IMR-90 (cell line): ENCODE measurements around the gene RASL11B.

ENCODE experiments used
- MXI1 ChIP-seq: IDR thresholded peaks from 2 replicates; pipeline ENCODE4 v1.6.1; 2012; ENCODE audit warnings: low read depth, mild to moderate bottlenecking, low read length, moderate library complexity, borderline replicate concordance
- POLR2A ChIP-seq: IDR thresholded peaks from 2 replicates; pipeline ENCODE4 v1.6.1; 2012; ENCODE audit warnings: mild to moderate bottlenecking, low read depth, low read length
- RFX5 ChIP-seq: IDR thresholded peaks from 2 replicates; pipeline ENCODE4 v1.8.0; 2012; ENCODE audit warnings: low read depth, mild to moderate bottlenecking, low read length, moderate library complexity
- TF ChIP-seq, protein P1 (sequence below): conservative IDR thresholded peaks from 2 replicates; pipeline ENCODE4 v1.5.1; 2012; ENCODE audit warnings: mild to moderate bottlenecking, low read depth, low read length, improper control_type of control experiment
- TF ChIP-seq, protein P2 (sequence below): fragments of 150-350 bp; IDR thresholded peaks from 2 replicates; pipeline ENCODE4 v1.6.1; 2017; ENCODE audit warnings: mild to moderate bottlenecking, antibody characterized with exemption, low read length, low read depth

DNA sequence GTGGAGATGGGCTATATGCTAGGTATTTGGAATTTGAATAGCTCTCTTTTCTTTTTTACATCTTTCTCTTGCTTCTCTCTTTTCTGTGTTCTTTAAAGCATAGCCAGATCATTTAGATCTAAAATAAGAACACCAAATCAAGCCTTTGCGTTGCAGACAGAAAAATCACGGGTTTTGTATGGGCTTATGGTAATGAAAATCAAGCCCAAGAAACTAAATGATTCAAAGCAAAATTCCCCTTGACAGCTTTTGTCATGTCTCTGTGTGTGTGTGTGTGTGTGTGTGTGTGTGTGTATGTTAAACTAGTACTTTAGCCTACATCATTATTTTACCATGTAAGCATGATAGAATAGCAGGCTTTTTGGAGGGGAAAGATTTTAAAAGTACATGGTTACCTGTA, 1.8 kb upstream of the RASL11B start:
- TF ChIP-seq, protein P1, sequence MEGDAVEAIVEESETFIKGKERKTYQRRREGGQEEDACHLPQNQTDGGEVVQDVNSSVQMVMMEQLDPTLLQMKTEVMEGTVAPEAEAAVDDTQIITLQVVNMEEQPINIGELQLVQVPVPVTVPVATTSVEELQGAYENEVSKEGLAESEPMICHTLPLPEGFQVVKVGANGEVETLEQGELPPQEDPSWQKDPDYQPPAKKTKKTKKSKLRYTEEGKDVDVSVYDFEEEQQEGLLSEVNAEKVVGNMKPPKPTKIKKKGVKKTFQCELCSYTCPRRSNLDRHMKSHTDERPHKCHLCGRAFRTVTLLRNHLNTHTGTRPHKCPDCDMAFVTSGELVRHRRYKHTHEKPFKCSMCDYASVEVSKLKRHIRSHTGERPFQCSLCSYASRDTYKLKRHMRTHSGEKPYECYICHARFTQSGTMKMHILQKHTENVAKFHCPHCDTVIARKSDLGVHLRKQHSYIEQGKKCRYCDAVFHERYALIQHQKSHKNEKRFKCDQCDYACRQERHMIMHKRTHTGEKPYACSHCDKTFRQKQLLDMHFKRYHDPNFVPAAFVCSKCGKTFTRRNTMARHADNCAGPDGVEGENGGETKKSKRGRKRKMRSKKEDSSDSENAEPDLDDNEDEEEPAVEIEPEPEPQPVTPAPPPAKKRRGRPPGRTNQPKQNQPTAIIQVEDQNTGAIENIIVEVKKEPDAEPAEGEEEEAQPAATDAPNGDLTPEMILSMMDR = no peak
- TF ChIP-seq, protein P2, sequence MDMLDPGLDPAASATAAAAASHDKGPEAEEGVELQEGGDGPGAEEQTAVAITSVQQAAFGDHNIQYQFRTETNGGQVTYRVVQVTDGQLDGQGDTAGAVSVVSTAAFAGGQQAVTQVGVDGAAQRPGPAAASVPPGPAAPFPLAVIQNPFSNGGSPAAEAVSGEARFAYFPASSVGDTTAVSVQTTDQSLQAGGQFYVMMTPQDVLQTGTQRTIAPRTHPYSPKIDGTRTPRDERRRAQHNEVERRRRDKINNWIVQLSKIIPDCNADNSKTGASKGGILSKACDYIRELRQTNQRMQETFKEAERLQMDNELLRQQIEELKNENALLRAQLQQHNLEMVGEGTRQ = no peak
- TF ChIP-seq POLR2A = no peak
- TF ChIP-seq MXI1 = no peak
- no peak for TF ChIP-seq RFX5
